ENCODE results near the gene NME8. TPM values are rescaled to one million over a fixed set of nuclear protein-coding genes. Genes with fewer than 3 reads are reported as not detected.
A peak's percentile ranks its signal among the peaks of the same experiment; 100 is the strongest.

The NME8 gene
- polyA plus RNA-seq, 2 of the 4 experiments (the other 2 are of a cell fraction), result not detected

GRCh38 chr7:37920849-37921805, 72.7 kb downstream of the NME8 start:
- peak in 1 of 2 experiments; percentile 76 for DNase-seq (ENCODE audit: low read depth in 1 of 2, low spot score in 1 of 2)
- TF ChIP-seq JUN (IDR thresholded peaks at IDR 0.05) (peak; percentile 35 to 54; a peak in 3 of 5 replicates), HEYL (CRISPR knock-in tag; IDR thresholded peaks at IDR 0.05) (no peak), NFE2L2 (conservative IDR thresholded peaks at IDR 0.05; ENCODE audit: low read length) (no peak), SMC3 (IDR thresholded peaks at IDR 0.05) (no peak; the same call in 2 of the 3 replicates), POLR2A (IDR thresholded peaks at IDR 0.05; ENCODE audit: low read length) (peak; percentile 54), KDM5A (IDR thresholded peaks at IDR 0.05) (0 out of 2 replicates have a peak, but pooled peaks have one; percentile 30), RARB (CRISPR knock-in tag; IDR thresholded peaks at IDR 0.05) (no peak), SREBF2 (IDR thresholded peaks at IDR 0.05) (no peak), ATOH8 (CRISPR knock-in tag; IDR thresholded peaks at IDR 0.05; ENCODE audit: low read depth) (no peak), ESRRA (IDR thresholded peaks at IDR 0.05; ENCODE audit: borderline replicate concordance, low read length) (no peak), ZC3H11A (IDR thresholded peaks at IDR 0.05) (no peak), ZNF302 (CRISPR knock-in tag; IDR thresholded peaks at IDR 0.05) (no peak), RFX5 (IDR thresholded peaks at IDR 0.05) (no peak), MAFK (IDR thresholded peaks at IDR 0.05; ENCODE audit: partially characterized antibody) (peak; percentile 88), TP53 (CRISPR knock-in tag; IDR thresholded peaks at IDR 0.05) (0 out of 2 replicates have a peak, but pooled peaks have one; percentile 15), BHLHE40 (IDR thresholded peaks at IDR 0.05; ENCODE audit: low read depth, low read length) (no peak), HOXB5 (CRISPR knock-in tag; IDR thresholded peaks at IDR 0.05) (no peak), USF2 (IDR thresholded peaks at IDR 0.05) (no peak), ELK1 (IDR thresholded peaks at IDR 0.05; ENCODE audit: low read depth, low read length) (no peak), MAZ (IDR thresholded peaks at IDR 0.05; ENCODE audit: borderline replicate concordance, low read depth, low read length) (no peak), BCL3 (IDR thresholded peaks at IDR 0.05) (no peak; the same call in 2 of the 3 replicates), POLR2AphosphoS2 (conservative IDR thresholded peaks at IDR 0.05; ENCODE audit: low read length) (no peak), CBX2 (IDR thresholded peaks at IDR 0.05; ENCODE audit: borderline replicate concordance, low read depth) (no peak), KDM1A (IDR thresholded peaks at IDR 0.05; ENCODE audit: low read depth) (no peak)
- TF ChIP-seq, protein P1, sequence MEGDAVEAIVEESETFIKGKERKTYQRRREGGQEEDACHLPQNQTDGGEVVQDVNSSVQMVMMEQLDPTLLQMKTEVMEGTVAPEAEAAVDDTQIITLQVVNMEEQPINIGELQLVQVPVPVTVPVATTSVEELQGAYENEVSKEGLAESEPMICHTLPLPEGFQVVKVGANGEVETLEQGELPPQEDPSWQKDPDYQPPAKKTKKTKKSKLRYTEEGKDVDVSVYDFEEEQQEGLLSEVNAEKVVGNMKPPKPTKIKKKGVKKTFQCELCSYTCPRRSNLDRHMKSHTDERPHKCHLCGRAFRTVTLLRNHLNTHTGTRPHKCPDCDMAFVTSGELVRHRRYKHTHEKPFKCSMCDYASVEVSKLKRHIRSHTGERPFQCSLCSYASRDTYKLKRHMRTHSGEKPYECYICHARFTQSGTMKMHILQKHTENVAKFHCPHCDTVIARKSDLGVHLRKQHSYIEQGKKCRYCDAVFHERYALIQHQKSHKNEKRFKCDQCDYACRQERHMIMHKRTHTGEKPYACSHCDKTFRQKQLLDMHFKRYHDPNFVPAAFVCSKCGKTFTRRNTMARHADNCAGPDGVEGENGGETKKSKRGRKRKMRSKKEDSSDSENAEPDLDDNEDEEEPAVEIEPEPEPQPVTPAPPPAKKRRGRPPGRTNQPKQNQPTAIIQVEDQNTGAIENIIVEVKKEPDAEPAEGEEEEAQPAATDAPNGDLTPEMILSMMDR (IDR thresholded peaks at IDR 0.05), result peak; percentile 21; the same call in 1 of the 3 replicates
- TF ChIP-seq, protein P2, sequence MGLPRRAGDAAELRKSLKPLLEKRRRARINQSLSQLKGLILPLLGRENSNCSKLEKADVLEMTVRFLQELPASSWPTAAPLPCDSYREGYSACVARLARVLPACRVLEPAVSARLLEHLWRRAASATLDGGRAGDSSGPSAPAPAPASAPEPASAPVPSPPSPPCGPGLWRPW (IDR thresholded peaks at IDR 0.05), result no peak
- TF ChIP-seq, protein P3, sequence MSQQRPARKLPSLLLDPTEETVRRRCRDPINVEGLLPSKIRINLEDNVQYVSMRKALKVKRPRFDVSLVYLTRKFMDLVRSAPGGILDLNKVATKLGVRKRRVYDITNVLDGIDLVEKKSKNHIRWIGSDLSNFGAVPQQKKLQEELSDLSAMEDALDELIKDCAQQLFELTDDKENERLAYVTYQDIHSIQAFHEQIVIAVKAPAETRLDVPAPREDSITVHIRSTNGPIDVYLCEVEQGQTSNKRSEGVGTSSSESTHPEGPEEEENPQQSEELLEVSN (IDR thresholded peaks at IDR 0.05; ENCODE audit: borderline replicate concordance, low read depth), result no peak
- TF ChIP-seq, protein P4, sequence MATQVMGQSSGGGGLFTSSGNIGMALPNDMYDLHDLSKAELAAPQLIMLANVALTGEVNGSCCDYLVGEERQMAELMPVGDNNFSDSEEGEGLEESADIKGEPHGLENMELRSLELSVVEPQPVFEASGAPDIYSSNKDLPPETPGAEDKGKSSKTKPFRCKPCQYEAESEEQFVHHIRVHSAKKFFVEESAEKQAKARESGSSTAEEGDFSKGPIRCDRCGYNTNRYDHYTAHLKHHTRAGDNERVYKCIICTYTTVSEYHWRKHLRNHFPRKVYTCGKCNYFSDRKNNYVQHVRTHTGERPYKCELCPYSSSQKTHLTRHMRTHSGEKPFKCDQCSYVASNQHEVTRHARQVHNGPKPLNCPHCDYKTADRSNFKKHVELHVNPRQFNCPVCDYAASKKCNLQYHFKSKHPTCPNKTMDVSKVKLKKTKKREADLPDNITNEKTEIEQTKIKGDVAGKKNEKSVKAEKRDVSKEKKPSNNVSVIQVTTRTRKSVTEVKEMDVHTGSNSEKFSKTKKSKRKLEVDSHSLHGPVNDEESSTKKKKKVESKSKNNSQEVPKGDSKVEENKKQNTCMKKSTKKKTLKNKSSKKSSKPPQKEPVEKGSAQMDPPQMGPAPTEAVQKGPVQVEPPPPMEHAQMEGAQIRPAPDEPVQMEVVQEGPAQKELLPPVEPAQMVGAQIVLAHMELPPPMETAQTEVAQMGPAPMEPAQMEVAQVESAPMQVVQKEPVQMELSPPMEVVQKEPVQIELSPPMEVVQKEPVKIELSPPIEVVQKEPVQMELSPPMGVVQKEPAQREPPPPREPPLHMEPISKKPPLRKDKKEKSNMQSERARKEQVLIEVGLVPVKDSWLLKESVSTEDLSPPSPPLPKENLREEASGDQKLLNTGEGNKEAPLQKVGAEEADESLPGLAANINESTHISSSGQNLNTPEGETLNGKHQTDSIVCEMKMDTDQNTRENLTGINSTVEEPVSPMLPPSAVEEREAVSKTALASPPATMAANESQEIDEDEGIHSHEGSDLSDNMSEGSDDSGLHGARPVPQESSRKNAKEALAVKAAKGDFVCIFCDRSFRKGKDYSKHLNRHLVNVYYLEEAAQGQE (IDR thresholded peaks at IDR 0.05), result no peak

More at GRCh38 chr7:37920849-37921805, 72.7 kb downstream of the NME8 start:
- WGBS (ENCODE audit: missing lambda C conversion rate), result under 1% methylated on average over 19 of the region's 63 CpGs
- H3K27ac ChIP-seq, result peak overlapping the region; percentile 98 to 99
- ChIA-PET CTCF (interaction anchor here (0.6 to 6.6 kb wide), 19 partner anchors 9 to 388 kb away, joined by 3 to 159 read pairs (median 4); no protein-coding TSS in a partner anchor), POLR2A (interaction anchor here (0.8 to 2.7 kb wide), 6 partner anchors 9 to 295 kb away, joined by 3 to 11 read pairs (median 6); partner anchors contain the start of gene STARD3NL)
- FAIRE-seq, result no peak
- ATAC-seq, result peak; percentile 65 to 80
- peak overlapping the region; percentile 78 for H3K4me3 ChIP-seq
- peaks cover 22% of the 10 kb centered on the region for H3K4me1 ChIP-seq
- peaks cover 18% of the 10 kb centered on the region for H3K9me3 ChIP-seq
- H3K4me2 ChIP-seq, result peak overlapping the region; percentile 96
